ENCODE data around the gene NRK.
"Not testable (repeated sequence)": the region's sequence is repeated elsewhere in the genome, so short reads cannot be mapped to it uniquely, and the experiment has no call there.

The NRK gene

GRCh38 chrX:105822138-105823091 lies at the start of gene NRK:
Gene NRK, plus strand, starts transcription at chrX:105822539. Its CDS starts 307 bp downstream, at chrX:105822846.
- DNase-seq: no peak

GRCh38 chrX:105773801-105774200 lies 48.5 kb upstream of the NRK start:
- no peak for DNase-seq

DNA sequence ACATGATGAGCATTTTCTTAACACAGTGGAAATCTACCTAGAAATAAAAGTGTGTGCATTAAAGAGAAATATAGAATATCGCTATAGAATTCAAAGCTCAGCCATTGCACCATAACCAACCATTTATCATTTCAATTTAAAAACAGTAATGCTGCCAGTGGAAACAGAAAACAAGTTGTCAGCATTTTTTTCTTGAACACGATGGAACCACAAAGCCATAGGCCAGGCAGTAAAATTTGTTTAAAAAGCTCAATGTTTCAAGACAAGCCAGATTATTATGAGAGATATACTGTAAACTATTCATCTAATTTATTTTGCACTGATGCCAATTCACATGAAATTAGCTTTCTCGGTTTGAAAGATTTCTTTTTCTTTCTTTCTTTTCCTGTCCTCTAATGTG lies 46.7 kb upstream of the NRK start:
- no peak for DNase-seq

- no peak for DNase-seq
These were observed 40.5 kb upstream of the NRK start for GRCh38 chrX:105781804-105782203.

- not testable (repeated sequence) for DNase-seq
These were observed 25.5 kb upstream of the NRK start for GRCh38 chrX:105796877-105797276.

DNA sequence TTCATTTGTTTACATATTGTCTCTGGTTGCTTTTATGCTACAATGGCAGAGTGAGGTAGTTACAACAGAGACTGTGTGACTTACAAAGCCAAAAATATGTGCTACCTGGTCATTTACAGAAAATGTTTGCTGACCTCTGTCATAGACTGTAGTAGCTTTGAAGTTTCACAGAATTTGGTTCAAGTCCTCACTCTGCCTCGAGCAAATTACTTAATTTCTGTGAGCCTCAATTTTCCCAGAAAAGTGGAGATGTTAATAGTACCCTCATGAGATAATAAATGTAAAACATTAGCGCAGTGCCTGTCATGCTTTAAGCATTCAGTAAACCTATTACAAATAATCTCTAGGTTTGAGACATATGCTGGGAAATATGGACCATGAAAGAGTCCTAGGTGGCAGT lies 18.4 kb upstream of the NRK start:
- DNase-seq: no peak

GRCh38 chrX:105805655-105806054 lies 16.7 kb upstream of the NRK start:
- DNase-seq: not testable (repeated sequence)

- no peak for DNase-seq
These were observed 5.8 kb upstream of the NRK start for GRCh38 chrX:105816517-105816916.

GRCh38 chrX:105820247-105820646 lies 2.1 kb upstream of the NRK start:
- DNase-seq: no peak

DNA sequence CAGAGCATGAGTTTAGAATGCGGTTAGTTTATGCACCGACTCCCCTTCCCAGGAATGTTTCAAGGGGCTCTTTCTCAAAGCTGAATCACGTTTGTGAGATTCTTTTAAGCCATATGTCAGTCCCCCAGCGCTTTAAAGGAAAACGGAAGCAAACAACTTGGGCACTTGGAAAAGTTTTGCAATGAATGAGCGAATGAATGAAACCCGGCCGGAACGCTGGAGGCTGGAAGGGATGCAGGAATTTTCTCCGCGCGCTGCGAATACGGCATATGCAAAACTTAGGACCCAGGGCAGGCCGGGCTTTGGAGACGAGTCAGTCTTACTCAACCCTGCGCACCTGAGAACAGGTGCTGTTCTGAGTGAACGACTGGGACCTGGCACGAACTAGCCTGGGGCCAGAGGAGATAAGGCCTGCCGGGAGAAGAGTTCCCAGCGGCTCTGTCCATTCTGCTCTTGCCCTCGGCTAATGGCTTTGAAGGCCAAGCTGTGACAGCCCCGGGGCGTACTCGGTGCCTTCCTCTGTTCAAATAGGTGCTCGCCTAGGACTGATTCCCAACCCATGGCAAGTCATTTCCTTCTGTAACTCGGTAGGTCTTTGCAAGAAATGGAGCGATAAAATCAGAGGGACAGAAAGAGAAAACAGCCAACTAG lies 743 bp upstream of the NRK start:
- DNase-seq: no peak

GRCh38 chrX:105823092-105823455 lies 735 bp downstream of the NRK start:
- no peak for DNase-seq

DNA sequence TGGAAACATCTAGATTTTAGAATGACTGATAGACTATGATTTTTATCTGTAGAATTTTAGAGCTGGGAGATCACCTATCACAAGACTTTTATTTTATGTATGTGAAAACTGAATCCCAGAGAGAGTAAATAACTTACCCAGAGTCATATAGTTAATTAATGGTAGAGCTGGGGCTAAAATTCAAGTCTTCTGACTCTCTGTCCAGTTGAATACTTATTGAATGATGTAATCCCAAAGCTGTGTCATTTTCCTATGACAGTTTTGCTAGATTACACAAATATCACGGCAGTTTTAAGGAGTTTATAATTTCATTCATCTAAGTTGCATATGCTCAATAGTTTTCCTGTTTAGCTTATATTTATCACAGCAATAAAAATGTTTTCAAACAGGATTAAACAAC lies 6.7 kb downstream of the NRK start:
- no peak for DNase-seq

GRCh38 chrX:105837232-105837631 lies 14.9 kb downstream of the NRK start:
- no peak for DNase-seq

DNA sequence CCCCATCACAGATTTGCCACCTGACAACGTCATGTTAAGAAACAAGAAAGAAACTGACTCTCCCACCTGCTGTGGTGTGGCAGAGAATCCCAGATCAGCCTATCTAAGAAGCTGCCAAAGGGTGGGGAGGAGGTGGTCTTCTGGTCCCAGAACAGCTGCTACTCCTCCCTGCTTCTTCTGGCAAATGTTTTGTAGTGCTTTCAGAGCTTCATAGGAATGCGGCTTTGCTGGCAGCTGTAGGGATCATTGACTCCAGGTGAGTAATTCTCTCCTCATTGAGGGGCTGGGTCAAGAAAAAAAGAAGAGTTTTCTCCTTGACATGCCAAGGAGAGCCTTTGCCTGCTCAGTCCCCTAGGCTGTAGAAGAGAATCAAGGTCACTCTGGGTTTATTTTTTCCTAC lies 23.3 kb downstream of the NRK start:
- DNase-seq: no peak

- not testable (repeated sequence) for DNase-seq
These were observed 27.8 kb downstream of the NRK start for GRCh38 chrX:105850100-105850499.

DNA sequence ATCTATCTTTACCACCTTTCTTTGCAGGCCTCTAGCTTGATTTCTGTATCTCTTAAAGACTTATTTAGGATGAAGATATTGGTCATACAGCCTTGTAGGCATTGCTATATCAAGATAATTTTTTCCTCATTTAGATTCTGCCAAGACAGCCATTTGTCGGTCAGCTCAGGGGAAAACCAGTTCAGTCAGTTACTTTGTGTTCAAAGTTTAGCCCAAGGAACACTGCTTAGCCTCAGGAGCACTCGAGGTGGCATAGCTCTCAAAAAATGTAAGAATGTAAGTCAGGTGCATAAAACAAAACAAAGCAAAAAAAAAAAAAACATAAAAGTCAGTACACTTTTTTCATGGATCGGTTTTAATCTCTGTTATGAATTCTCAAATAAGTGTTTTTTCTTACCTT lies 43.4 kb downstream of the NRK start:
- DNase-seq: no peak

DNA sequence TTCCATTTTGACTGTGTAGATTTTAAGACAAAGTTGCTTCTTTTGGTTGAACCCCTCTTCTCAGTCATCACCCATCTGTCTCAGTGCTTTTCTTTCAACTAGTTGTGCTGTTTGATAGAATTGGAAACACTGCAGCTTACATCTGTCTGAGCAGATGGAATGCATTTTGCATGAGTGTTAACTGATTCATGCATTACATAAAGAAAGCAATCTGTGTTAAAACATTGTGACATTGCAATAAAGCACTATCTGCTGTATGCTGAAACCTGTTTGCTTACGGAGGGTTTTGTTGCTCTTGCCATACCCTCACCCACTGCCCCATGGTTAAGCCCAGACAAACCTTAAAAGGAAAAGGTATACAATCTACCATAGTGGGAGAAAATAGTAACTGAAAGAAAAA lies 47.4 kb downstream of the NRK start:
- DNase-seq: no peak

- DNase-seq: no peak
These were observed 48.1 kb downstream of the NRK start for GRCh38 chrX:105870445-105870844.

DNA sequence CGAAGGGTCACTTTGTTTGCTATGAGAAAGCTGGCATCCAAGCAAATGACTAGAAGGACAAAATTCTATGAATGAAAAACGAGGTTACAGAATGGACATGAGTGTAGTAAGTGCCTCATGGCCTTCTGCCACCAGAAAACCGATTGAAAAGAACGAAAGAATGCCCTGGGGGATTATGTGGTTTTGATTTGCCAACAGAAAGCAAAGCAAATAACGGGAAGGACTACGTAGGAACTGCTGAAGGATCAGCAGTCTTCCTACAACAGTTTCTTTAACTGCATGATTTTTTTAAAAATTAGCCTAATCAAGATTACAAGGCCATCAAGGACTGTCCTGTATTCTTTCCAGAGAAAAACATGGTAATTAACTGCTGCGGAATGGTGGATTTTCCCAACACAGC lies 50.6 kb downstream of the NRK start:
- no peak for DNase-seq

GRCh38 chrX:105874790-105875189 lies 52.5 kb downstream of the NRK start:
- DNase-seq: no peak

- no peak for DNase-seq
These were observed 54.3 kb downstream of the NRK start for GRCh38 chrX:105876658-105877057.

GRCh38 chrX:105880491-105880890 lies 58.2 kb downstream of the NRK start:
- DNase-seq: no peak

GRCh38 chrX:105882581-105883275 lies 60.4 kb downstream of the NRK start:
- DNase-seq: no peak

DNA sequence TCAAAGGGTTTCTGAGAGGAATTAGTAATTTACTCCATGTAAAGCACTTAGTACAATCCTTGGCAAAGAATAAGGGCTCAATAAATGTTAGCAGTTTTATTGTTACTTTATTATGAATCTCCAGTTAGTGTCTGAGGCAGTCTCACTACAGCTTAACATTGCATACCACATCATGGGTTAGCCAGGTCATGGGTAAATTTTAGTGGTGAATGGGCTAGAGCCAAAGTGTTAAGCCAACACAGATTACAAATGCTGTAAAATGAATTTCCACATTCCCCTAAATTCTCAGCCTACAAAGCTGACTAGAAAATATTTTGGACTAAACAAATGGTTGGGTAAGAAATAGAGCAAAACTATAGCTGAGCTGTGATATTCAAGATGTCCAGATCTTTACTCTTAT lies 72.4 kb downstream of the NRK start:
- no peak for DNase-seq
